HG02763 (cell line): ENCODE results near the gene GRK2.

ENCODE experiments used
- ATAC-seq: cut with Tn5 transposase; IDR thresholded peaks from one replicate; pipeline ENCODE4 v1.9.1; 2021; ENCODE audit warnings: mild to moderate bottlenecking, moderate library complexity; ENCODE audit not compliant: unreplicated experiment

GRK2 gene

DNA sequence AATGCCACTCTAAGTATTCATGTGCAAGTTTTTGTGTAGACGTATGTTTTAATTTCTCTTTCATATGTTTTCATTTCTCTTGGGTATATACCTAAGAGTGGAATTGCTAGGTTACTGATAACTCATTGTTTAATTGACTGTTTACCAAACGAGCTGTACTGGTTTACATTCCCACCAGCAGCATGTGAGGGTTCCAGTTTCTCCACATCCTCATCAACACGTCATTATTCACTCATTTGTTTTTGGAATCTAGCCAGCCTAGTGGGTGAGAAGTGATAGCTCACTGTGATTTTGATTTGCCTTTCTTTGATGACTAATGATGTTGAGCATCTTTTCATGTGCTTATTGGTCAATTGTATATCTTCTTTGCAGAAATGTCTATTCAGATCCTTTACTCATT is 26.8 kb downstream of the GRK2 start:
- no peak for ATAC-seq

DNA sequence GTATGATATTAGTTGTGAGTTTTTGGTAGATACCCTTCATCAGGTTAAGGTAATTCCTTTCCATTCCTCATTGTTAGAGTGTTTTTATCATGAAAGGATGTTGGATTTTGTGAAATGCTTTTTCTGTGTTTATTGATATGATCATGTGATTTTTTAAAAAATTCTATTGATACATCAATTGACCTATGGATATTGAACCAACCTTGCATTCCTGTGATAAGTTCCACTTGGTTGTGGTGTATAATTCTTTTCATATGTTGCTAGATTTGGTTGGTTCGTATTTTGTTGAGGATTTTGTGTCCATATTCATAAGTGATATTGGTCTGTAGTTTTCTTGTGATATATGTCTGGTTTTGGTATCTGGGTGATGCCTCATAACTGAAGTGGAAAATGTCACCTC is 29.6 kb downstream of the GRK2 start:
- no peak for ATAC-seq

DNA sequence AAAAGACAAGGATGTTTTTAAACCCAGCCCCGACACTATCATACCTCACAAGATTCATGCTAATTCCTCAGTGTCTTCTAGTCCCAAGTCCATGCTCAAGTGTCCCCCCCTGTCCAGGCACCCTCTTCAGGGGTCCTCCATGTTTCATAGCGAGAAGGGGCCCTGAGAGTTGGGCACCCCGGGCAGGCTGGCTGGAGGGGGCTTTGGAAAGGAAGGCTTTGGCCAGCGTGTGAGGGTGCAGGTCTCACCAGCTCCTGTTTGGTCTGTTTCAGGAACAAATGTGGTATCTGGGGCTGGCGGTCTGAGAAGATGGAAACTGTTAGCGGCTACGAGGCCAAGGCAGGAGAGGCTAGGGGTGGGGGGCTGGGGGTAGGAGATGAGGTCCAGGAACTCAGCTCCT is 32.5 kb downstream of the GRK2 start:
- ATAC-seq = no peak

DNA sequence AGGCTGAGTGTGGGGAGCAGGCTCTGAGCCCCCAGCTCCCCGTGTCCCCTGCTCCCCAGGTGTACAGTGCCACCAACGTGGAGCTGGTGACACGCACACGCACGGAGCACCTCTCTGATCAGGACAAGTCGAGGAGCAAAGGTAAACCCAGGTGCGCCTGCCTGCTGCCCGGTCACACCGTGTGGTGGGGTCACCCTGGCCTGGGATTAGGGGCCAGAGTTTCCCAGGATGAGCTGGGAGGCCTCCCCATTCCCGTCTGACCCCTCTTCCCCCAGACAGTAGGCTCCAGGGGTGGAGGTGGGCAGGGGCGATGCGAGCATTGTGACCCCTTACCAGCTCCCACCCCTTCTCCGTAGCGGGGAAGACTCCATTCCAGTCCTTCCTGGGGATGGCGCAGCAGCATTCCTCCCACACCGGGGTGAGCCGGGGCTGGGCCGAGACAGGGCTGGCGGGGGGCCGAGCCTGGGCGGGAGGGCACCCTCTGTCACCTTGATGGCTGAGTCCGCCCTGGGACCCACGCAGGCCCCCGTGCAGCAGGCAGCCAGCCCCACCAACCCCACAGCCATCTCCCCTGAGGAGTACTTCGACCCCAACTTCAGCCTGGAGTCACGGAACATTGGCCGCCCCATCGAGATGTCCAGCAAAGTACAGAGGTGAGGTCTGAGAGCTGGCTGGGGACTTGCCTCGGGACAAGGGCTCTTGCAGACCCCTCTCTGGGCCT is 33.4 kb downstream of the GRK2 start:
- no peak for ATAC-seq

DNA sequence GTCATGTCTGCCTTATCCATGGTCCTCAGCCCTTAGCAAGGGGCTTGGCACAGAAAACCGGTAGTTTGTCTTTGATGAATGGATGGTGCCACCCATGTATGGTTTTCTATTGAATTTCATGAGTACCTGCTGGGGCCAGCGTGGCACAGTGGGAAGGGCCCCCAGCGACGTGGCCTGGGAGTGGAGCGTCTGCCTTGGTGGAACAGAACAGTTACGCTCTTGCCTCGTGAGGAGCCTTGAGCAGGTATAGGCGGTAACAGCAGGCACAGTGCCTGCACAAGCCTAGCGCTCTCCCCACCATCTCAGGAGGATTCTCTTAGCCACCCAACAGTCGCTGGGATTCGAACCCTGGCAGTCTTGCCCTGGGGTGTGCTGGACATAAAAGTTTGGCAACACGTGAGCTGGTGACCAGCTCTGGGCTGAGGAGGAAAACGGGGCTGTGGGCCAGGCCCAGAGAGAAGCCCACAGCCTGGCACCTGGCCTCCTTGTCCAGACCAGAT is 34.0 kb downstream of the GRK2 start:
- ATAC-seq = no peak

DNA sequence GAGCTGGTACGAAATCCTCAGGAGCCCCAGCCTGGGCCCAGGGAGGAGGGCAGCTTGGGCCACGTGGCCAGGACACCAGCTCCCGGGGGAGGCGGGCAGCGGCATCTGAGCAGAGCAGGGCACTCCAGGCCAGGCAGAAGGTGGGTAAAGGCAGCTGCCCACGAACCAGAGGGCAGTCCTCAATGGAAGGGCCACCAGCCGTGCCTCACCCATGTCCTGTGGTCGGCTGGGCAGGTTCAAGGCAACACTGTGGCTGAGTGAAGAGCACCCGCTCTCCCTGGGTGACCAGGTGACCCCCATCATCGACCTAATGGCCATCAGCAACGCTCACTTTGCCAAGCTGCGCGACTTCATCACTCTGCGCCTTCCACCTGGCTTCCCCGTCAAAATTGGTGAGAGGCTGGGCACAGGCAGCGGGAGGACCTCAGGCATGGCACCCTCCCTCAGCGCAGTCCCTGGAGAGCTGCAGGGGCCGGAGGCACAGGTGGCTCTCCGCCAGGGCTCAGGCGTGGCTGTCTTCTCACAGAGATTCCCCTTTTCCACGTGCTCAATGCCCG is 34.6 kb downstream of the GRK2 start:
- no peak for ATAC-seq

DNA sequence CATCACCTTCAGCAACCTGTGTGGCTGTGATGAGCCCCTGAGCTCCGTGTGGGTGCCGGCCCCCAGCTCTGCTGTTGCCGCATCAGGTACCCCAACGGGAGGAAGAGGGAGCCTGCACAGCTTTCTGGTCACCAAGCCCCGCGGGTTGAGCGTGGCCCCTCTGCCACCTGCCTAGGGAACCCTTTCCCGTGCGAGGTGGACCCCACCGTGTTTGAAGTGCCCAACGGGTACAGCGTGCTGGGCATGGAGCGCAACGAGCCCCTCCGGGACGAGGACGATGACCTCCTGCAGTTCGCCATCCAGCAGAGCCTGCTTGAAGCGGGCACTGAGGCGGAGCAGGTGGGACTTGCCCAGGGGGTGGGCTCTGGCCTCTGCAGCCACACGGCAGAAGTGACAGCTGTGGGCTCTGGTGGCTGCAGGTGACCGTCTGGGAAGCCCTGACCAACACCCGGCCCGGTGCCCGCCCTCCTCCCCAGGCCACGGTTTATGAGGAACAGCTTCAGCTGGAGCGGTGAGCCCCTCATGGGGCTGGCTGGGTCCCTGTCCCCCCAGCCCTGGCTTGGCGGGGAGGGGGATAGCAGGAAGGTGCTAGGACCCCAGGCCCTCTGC is 35.1 kb downstream of the GRK2 start:
- no peak for ATAC-seq

DNA sequence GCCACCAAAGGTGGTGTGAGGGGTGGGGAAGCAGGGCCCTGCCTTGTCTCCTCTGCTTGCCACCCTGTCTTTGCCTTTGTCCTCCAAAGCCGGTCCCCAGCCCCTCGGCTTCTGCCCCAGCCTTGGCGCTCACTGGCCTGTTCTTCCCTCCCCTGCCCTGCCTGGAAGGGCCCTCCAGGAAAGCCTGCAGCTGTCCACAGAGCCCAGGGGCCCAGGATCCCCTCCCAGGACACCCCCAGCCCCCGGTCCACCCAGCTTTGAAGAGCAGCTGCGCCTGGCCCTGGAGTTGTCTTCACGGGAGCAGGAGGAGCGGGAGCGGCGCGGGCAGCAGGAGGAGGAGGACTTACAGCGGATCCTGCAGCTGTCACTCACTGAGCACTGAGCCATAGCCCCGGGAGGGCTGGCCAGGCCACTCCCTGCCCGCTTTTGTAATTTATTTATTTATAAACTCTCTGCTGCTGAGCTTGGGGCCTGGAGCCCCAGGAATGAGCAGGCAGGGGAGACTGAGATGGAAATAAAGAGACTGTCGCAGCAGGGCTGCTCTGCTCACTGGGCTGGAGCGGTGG is 35.8 kb downstream of the GRK2 start:
- ATAC-seq = no peak

DNA sequence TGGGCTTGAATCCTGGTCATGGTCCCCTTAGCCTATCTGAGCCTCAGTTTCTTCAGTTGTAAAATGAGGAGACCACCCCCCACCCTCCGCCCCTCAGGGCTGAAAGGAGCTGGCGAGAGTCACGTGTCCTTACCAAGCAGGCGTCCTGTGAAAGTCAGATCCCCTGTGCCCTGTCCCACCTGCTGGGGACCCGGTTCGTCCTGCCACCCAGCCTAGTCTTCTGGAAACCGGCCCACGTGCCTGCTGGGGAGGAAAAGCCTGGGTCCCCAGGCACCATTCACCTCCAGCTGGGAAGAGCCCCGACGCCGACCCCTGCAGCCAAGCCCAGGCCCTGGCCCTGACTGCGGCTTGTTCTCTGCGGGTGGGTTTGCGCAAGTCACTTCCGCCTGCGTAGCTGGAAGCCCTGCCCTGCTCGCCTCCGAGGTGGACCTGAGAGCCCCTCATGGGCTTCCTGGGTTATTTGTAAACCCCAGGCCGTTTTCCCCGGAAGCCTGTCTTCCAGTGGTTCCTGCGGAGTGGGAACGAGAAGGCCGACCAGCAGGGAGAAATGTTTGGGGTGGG is 36.4 kb downstream of the GRK2 start:
- no peak for ATAC-seq

DNA sequence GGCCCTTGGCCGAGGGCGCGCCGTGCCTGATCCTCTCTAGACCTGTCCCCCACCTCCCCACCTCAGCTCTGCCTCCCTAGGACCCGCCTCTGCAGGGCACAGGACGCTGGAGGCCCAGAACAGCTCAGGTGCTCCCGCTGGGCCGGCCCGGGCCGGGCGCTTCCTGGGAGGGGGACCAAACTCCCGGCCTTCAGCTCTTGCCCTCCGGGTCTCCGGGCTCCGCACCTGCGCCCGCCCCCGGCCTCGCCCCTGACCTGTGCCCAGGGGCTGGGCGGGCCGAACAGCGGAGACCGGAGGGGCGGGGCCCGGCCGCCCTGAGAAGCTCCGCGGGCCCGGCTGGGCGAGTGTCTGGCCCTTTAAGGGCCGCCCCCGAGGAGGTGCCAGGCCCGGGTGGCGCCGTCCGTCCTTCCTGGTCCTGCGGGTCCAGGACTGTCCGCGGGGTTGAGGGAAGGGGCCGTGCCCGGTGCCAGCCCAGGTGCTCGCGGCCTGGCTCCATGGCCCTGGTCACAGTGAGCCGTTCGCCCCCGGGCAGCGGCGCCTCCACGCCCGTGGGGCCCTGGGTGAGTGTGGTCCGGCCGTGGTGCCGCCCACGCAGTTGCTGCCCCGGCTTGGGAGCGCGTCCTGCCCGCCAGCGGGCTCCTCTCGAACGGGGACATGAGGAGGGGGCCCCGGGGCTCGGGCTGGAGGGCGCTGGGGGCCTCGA is 37.0 kb downstream of the GRK2 start, which contains the start of gene SSH3:
SSH3 (plus strand) TSS at position 399 of the 703 bp plus-strand sequence; CDS start at position 495, 96 bp downstream.
- ATAC-seq = no peak

DNA sequence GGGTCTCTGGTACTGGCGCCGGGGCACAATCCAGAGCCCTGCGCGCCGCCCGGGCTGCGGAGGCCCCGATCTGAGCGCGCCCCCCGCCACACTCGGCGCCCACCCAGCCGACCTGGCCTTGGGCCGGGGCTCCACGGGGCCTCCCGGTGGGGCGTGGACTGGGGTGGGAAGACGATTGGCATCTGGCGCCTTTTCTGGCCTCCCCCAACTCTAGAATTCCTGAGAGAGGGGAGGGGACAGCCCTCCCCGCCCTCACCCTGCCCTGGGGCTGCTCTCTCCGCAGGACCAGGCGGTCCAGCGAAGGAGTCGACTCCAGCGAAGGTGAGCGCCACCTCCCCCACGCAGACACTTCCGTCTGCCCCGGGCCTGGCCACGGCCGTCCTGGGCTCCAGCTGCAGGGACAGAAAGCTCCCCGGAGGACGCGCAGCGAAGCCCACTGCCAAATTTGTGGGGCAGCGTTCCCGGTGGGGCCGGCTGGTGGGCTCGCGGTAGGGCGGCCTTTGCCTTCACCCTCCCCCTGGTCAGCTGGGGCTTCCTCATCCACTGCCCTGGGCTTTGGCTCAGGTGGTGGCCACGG is 37.6 kb downstream of the GRK2 start:
- ATAC-seq = no peak

DNA sequence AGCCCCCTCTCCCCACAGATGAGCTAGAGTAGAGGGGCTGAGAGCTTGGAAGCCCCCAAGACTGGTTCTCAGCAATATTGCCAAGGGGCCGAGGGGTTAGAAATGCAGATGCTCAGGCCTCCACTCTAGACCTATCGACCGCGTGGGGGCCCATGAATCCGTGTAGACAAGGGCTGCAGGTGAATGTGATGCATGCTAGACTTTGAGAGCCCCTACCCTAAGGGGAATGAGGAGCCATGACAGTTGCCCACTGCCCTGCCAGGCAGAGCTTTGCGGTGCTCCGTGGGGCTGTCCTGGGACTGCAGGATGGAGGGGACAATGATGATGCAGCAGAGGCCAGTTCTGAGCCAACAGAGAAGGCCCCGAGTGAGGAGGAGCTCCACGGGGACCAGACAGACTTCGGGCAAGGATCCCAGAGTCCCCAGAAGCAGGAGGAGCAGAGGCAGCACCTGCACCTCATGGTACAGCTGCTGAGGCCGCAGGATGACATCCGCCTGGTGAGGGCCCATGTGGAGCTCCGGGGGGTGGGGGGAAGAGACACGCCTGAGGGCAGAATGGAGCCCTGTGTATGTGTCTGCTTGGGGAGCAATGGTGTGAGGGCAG is 38.3 kb downstream of the GRK2 start:
- no peak for ATAC-seq

DNA sequence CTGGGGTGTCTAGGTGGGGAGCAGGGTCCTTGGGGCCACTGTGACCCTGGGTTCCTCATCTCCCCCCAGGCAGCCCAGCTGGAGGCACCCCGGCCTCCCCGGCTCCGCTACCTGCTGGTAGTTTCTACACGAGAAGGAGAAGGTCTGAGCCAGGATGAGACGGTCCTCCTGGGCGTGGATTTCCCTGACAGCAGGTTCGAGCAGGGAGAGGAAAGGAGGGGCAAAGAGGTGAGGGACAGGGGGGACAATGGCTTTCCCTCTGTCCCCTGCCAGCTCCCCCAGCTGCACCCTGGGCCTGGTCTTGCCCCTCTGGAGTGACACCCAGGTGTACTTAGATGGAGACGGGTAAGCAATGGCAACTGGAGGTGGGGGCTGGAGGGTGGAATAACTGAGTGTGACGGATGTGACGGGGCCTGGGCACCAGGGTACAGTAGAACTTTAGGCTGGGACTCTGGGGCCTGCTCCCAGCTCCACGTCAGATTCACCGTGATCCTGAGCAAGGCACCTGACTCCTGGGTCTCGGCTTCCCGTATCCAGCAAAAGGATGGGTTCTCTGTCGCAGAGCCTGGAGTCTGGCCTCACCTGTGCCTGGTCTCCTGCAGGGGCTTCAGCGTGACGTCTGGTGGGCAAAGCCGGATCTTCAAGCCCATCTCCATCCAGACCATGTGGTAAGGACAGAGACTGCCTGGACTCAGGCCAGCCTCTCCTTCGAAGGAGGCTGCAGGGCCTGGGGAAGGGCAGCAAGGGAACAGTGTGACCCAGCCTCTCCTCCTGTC is 40.7 kb downstream of the GRK2 start:
- no peak for ATAC-seq

DNA sequence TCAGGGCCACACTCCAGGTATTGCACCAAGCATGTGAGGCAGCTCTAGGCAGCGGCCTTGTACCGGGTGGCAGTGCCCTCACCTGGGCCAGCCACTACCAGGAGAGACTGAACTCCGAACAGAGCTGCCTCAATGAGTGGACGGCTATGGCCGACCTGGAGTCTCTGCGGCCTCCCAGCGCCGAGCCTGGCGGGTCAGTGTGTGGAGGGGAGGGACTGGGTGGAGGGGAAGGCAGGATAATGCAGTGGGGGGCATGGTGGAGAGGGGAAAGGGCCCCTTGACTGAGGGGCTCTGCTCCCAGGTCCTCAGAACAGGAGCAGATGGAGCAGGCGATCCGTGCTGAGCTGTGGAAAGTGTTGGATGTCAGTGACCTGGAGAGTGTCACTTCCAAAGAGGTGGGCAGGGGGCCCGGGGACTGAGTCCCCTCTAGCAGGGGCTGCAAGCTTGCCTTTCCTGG is 41.3 kb downstream of the GRK2 start:
- ATAC-seq = no peak

DNA sequence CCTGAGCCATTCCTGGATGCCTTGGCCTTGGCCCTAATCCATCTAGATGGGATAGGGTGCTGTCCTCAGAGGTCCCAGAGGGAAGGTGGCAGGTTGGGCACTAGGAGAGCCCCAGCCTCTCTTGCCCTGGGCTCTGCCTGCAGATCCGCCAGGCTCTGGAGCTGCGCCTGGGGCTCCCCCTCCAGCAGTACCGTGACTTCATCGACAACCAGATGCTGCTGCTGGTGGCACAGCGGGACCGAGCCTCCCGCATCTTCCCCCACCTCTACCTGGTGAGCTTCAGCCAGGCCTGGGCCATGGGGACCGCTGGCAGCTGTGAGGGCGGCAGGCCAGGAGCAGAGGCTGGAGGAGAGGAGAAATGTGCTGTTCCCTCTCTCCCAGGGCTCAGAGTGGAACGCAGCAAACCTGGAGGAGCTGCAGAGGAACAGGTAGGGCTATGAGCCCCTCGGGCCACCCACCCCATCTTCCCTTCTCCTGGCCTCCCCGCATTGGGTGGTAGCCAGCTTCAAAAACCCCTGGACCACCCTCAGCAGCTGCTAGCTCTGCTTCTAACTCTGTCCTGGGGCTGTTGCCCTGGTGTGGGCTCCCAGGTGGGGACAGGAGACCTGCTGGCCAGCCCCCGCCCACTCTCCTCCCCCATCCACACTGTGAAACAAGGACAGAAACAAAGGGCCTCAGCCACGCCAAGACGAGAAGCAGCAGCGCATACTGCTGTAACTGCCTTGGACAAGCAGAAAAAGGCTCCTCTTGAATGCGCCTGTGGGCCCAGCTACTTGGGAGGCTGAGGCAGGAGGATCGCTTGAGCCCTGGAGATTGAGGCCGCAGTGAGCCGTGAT is 42.0 kb downstream of the GRK2 start:
- ATAC-seq = no peak

DNA sequence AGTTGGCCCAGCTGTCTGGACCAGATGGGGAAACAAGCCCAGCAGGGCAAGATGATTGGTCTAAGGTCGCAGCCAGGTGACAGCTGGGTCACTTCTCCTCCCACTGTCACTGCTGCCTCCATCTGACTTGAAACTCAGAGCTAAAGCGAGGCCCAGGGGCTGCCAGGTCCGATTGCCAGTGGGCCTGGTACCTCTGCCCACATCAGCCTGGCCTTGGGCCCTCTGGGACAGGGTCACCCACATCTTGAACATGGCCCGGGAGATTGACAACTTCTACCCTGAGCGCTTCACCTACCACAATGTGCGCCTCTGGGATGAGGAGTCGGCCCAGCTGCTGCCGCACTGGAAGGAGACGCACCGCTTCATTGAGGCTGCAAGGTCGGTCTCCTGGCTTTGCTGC is 42.9 kb downstream of the GRK2 start:
- ATAC-seq = no peak

DNA sequence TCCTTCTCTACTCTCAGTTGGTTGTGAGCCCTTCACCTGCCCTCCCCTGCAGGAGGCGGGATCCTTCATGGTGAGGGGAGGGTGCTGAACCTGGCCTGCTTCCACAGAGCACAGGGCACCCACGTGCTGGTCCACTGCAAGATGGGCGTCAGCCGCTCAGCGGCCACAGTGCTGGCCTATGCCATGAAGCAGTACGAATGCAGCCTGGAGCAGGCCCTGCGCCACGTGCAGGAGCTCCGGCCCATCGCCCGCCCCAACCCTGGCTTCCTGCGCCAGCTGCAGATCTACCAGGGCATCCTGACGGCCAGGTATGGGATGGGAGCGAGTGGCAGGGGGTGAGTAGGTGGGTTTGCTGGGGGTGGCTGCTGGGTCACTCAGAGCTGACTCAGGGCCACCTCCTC is 43.4 kb downstream of the GRK2 start:
- no peak for ATAC-seq

DNA sequence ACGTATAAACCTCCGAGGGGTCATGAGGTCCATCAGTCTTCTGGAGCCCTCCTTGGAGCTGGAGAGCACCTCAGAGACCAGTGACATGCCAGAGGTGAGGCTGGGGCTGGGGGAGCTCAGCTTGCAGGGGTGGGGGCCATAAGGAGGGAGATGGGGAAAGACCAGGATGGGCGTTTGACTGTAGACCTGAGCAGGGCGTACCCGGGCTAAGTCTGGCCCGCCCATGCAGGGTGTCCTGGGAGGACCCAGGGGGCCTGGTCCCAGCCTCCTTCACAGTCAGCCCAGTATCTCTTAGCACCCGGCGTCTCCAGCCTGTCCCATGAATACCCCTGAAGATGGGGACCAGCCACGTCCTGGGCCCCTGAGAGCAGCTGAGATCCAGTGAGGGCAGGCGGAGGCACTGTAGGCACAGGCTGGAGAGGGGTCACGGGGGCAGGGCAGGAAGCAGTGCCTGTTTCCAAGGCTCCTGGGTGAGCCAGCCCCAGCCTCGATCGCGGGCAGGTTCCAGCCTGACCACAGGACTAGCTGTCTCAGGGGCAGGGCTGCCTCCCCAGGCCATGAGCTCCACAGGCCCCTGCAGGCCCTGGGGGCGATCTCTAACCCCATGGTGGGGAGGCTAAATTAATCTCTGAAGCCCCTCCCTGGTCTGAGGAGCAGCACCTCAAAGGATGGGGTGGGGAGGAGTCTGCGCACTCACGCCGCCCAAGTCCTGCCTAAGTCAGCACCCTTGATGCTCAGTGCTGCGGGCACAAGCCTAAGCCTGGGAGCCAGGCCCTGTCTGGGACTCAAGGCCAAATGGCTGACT is 44.2 kb downstream of the GRK2 start:
- no peak for ATAC-seq
